ENCODE data around the gene CACNB1. TPM values are rescaled to one million over a fixed set of nuclear protein-coding genes. Genes with fewer than 3 reads are reported as not detected.

The CACNB1 gene
- total RNA-seq, 2 experiments from 2014 or later: 14.9 to 15.5 TPM

DNA sequence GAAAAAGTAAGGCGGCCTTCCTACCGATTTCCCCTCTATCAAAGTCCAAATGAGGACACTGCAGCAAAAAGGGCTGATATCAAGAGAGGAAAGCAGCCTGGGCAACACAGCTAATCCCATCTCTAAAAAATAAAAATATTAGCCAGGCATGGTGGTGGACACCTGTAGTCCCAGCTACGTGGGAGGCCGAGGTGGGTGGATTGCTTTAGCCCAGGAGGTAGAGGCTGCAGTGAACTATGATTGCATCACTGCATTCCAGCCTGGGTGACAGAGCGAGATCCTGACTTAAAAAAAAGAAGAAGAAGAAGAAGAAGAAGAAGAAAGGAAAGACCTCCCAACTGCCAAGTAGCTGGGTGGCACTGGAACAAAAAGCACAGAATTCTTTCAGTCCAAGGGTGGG is 14.4 kb downstream of the CACNB1 start:
- H3K4me3 ChIP-seq (ENCODE audit: low read length): no peak overlapping the region
- Mint-ChIP-seq H3K9me3 (no peaks in the 10 kb centered on the region), H3K4me3 (no peak overlapping the region), H3K36me3 (ENCODE audit: low read depth) (peaks cover 54% of the 10 kb centered on the region), H3K4me1 (ENCODE audit: low read depth) (no peaks in the 10 kb centered on the region), H3K27ac (no peak overlapping the region), H3K27me3 (no peaks in the 10 kb centered on the region)
- H3K9me3 ChIP-seq (ENCODE audit: control insufficient read depth in 1 of 2, insufficient read depth in 1 of 2, low read length in 2 of 2): no peaks in the 10 kb centered on the region
- intact Hi-C loops (cut with DNase I, micrococcal nuclease): no loop called here
- ChIA-PET CTCF (interaction anchor here (1.1 kb wide), 1 partner anchor 9 kb away, joined by 4 read pairs; no protein-coding TSS in a partner anchor), POLR2A (interaction anchor here (0.8 kb wide), 1 partner anchor 17 kb away, joined by 3 read pairs; no protein-coding TSS in a partner anchor)
- H3K4me1 ChIP-seq (ENCODE audit: insufficient read depth, low read length): no peaks in the 10 kb centered on the region
- DNase-seq (no peak), ATAC-seq (ENCODE audit: poor library complexity) (no peak)
- H3K36me3 ChIP-seq (ENCODE audit: insufficient read depth, low read length): peaks cover 45% of the 10 kb centered on the region
- no peak overlapping the region for H3K27ac ChIP-seq (ENCODE audit: low read depth in 1 of 2, low read length in 2 of 2)
- TF ChIP-seq, protein P1, sequence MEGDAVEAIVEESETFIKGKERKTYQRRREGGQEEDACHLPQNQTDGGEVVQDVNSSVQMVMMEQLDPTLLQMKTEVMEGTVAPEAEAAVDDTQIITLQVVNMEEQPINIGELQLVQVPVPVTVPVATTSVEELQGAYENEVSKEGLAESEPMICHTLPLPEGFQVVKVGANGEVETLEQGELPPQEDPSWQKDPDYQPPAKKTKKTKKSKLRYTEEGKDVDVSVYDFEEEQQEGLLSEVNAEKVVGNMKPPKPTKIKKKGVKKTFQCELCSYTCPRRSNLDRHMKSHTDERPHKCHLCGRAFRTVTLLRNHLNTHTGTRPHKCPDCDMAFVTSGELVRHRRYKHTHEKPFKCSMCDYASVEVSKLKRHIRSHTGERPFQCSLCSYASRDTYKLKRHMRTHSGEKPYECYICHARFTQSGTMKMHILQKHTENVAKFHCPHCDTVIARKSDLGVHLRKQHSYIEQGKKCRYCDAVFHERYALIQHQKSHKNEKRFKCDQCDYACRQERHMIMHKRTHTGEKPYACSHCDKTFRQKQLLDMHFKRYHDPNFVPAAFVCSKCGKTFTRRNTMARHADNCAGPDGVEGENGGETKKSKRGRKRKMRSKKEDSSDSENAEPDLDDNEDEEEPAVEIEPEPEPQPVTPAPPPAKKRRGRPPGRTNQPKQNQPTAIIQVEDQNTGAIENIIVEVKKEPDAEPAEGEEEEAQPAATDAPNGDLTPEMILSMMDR (IDR thresholded peaks at IDR 0.05): no peak
- no peaks in the 10 kb centered on the region for H3K27me3 ChIP-seq (ENCODE audit: control insufficient read depth in 1 of 2, insufficient read depth in 2 of 2, low read length in 2 of 2)

DNA sequence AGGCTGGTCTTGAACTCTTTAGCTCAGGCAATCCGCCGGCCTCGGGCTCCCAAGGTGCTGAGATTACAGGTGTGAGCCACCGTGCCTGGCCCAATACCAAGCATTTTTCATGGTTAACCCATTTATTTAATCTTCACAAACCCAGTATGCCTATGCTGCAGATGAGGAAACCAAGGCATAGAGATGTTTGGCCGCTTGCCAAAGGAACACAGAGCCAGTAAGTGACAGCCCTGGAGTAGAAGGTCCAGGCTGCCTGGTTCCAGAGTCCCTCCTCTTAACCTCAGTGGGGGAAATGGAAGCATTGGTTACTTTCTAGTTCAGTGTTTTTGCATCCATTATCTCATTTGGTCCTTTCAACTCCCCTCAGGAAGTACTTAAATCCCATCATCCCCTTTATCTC is 16.2 kb downstream of the CACNB1 start:
- ATAC-seq (ENCODE audit: poor library complexity): no peak
- Histone ChIP-seq H3K4me1 (ENCODE audit: insufficient read depth, low read length) (no peaks in the 10 kb centered on the region), H3K27ac (ENCODE audit: low read depth in 1 of 2, low read length in 2 of 2) (no peak overlapping the region), H3K36me3 (ENCODE audit: insufficient read depth, low read length) (peaks cover 46% of the 10 kb centered on the region), H3K4me3 (ENCODE audit: low read length) (no peak overlapping the region), H3K27me3 (ENCODE audit: control insufficient read depth in 1 of 2, insufficient read depth in 2 of 2, low read length in 2 of 2) (no peaks in the 10 kb centered on the region), H3K9me3 (ENCODE audit: control insufficient read depth in 1 of 2, insufficient read depth in 1 of 2, low read length in 2 of 2) (no peaks in the 10 kb centered on the region)
- ChIA-PET POLR2A (no interaction called here), CTCF (interaction anchor here (1.2 kb wide), 1 partner anchor 50 kb away, joined by 3 read pairs; no protein-coding TSS in a partner anchor)
- H3K9me3 Mint-ChIP-seq: no peaks in the 10 kb centered on the region
- intact Hi-C loops (cut with DNase I, micrococcal nuclease): no loop called here
- H3K27ac Mint-ChIP-seq: no peak overlapping the region
- no peaks in the 10 kb centered on the region for H3K4me1 Mint-ChIP-seq (ENCODE audit: low read depth)
- peaks cover 55% of the 10 kb centered on the region for H3K36me3 Mint-ChIP-seq (ENCODE audit: low read depth)
- TF ChIP-seq, protein P1 (IDR thresholded peaks at IDR 0.05): no peak
- no peak overlapping the region for H3K4me3 Mint-ChIP-seq
- no peak for DNase-seq
- H3K27me3 Mint-ChIP-seq: no peaks in the 10 kb centered on the region

DNA sequence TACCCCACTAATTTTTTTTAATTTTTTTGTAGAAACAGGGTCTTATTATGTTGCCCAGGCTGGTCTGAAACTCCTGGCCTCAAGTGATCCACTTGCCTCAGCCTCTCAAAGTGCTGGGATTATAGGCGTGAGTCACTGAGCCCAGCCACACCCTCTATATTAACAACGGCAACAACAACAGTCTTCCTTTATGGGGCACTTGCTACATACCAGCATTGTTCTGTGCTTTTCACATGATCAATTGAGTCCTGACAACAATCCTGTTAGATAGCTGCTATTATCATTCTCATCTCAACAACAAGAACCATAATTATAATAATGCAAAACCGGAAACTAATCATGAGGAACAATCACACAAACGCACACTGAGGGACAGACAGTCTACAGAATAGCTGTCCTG is 18.9 kb downstream of the CACNB1 start:
- POLR2A ChIA-PET: no interaction called here

More for the DNA sequence above, 18.9 kb downstream of the CACNB1 start:
- Histone ChIP-seq H3K27me3 (ENCODE audit: control insufficient read depth in 1 of 2, insufficient read depth in 2 of 2, low read length in 2 of 2) (no peaks in the 10 kb centered on the region), H3K9me3 (ENCODE audit: control insufficient read depth in 1 of 2, insufficient read depth in 1 of 2, low read length in 2 of 2) (no peaks in the 10 kb centered on the region), H3K4me1 (ENCODE audit: insufficient read depth, low read length) (peaks cover 10% of the 10 kb centered on the region), H3K4me3 (ENCODE audit: low read length) (no peak overlapping the region), H3K27ac (ENCODE audit: low read depth in 1 of 2, low read length in 2 of 2) (no peak overlapping the region), H3K36me3 (ENCODE audit: insufficient read depth, low read length) (peaks cover 35% of the 10 kb centered on the region)
- ATAC-seq (ENCODE audit: poor library complexity) (no peak), DNase-seq (no peak)
- Mint-ChIP-seq H3K27me3 (no peaks in the 10 kb centered on the region), H3K4me3 (no peak overlapping the region), H3K36me3 (ENCODE audit: low read depth) (peaks cover 43% of the 10 kb centered on the region), H3K9me3 (no peaks in the 10 kb centered on the region), H3K27ac (no peak overlapping the region), H3K4me1 (ENCODE audit: low read depth) (peaks cover 9% of the 10 kb centered on the region)
- CTCF ChIA-PET: interaction anchor here (1.4 to 1.9 kb wide), 2 partner anchors 14 to 196 kb away, joined by 3 to 6 read pairs; no protein-coding TSS in a partner anchor
- intact Hi-C loops (cut with DNase I, micrococcal nuclease): no loop called here
- TF ChIP-seq, protein P1 (IDR thresholded peaks at IDR 0.05): no peak

Measured in CD4-positive, alpha-beta T cell (primary cell).